Stimulated activated naive CD8-positive, alpha-beta T cell treated with anti-CD3 and anti-CD28 coated beads, Interleukin-15, amount 100 ng/mL, for 72 hours (primary cell): ENCODE measurements around the gene MADCAM1.

ENCODE experiments used
- ATAC-seq: fragments of 150-1000 bp; cut with Tn5 transposase; 2 replicates; pipeline ENCODE4 v1.10.0; 2021; ENCODE audit warnings: mild to moderate bottlenecking, moderate library complexity
- DNase-seq, 2 donors: peaks; one replicate each; pipeline ENCODE4 v3.0.0; 2021 to 2022
- H3K27ac Mint-ChIP-seq, 2 donors: one replicate each; pipeline ENCODE4 v1.8.0; 2022; ENCODE audit warnings: mild to moderate bottlenecking in 2 of 2, mixed read lengths in 2 of 2, moderate library complexity in 2 of 2
- H3K27me3 Mint-ChIP-seq: one replicate; pipeline ENCODE4 v1.8.0; 2022; ENCODE audit warnings: mixed read lengths
- H3K4me1 Mint-ChIP-seq: one replicate; pipeline ENCODE4 v1.8.0; 2022; ENCODE audit warnings: mild to moderate bottlenecking, mixed read lengths
- H3K4me3 Mint-ChIP-seq, 2 donors: one replicate each; pipeline ENCODE4 v1.8.0; 2022; ENCODE audit warnings: mild to moderate bottlenecking in 2 of 2, mixed read lengths in 2 of 2, moderate library complexity in 1 of 2
- H3K9me3 Mint-ChIP-seq, 2 donors: one replicate each; pipeline ENCODE4 v1.8.0; 2022; ENCODE audit warnings: mixed read lengths in 2 of 2

The MADCAM1 gene

GRCh38 chr19:460877-461720, 35.2 kb upstream of the MADCAM1 start, which contains the start of gene SHC2:
Gene SHC2 (minus strand): TSS chr19:461033. CDS start chr19:460996, 37 bp downstream.
- Mint-ChIP-seq H3K27ac (no peak within 1 kb of the TSS), H3K4me3 (peak within 1 kb of the TSS; percentile 59 to 83), H3K4me1 (peaks cover 6% of the 10 kb centered on the region), H3K9me3 (peaks cover 6 to 14% of the 10 kb centered on the region in 2 donors), H3K27me3 (peaks cover 28% of the 10 kb centered on the region)
- no peak for ATAC-seq
- DNase-seq: no peak

GRCh38 chr19:461721-462551, 34.4 kb upstream of the MADCAM1 start:
- Mint-ChIP-seq H3K9me3 (peaks cover 6 to 14% of the 10 kb centered on the region in 2 donors), H3K27ac (no peak overlapping the region), H3K4me3 (peak overlapping the region; percentile 59 to 83), H3K27me3 (peaks cover 28% of the 10 kb centered on the region), H3K4me1 (peaks cover 6% of the 10 kb centered on the region)
- DNase-seq (no peak), ATAC-seq (peak; percentile 22)

GRCh38 chr19:463483-464207, 32.6 kb upstream of the MADCAM1 start:
- Mint-ChIP-seq H3K4me3 (no peak overlapping the region), H3K27ac (no peak overlapping the region), H3K9me3 (peaks cover 6 to 14% of the 10 kb centered on the region in 2 donors)

GRCh38 chr19:464208-464545, 32.1 kb upstream of the MADCAM1 start:
- ATAC-seq (no peak), DNase-seq (no peak)
- Mint-ChIP-seq H3K9me3 (peaks cover 6 to 14% of the 10 kb centered on the region in 2 donors), H3K27me3 (peaks cover 28% of the 10 kb centered on the region), H3K4me3 (no peak overlapping the region), H3K4me1 (peaks cover 6% of the 10 kb centered on the region), H3K27ac (no peak overlapping the region)

More at GRCh38 chr19:463483-464207, 32.6 kb upstream of the MADCAM1 start:
- Mint-ChIP-seq H3K4me1 (peaks cover 6% of the 10 kb centered on the region), H3K27me3 (peaks cover 28% of the 10 kb centered on the region)
- ATAC-seq (no peak), DNase-seq (no peak)

GRCh38 chr19:465056-465816, 31.1 kb upstream of the MADCAM1 start:
- no peak overlapping the region for H3K4me3 Mint-ChIP-seq

GRCh38 chr19:467554-467953, 28.7 kb upstream of the MADCAM1 start:
- ATAC-seq (peak; percentile 26), DNase-seq (no peak)
- no peak overlapping the region for H3K4me3 Mint-ChIP-seq
- H3K27ac Mint-ChIP-seq: no peak overlapping the region
- H3K9me3 Mint-ChIP-seq: peaks cover 6 to 14% of the 10 kb centered on the region in 2 donors
- H3K4me1 Mint-ChIP-seq: no peaks in the 10 kb centered on the region
- H3K27me3 Mint-ChIP-seq: peaks cover 7% of the 10 kb centered on the region

More at GRCh38 chr19:465056-465816, 31.1 kb upstream of the MADCAM1 start:
- no peak for DNase-seq
- peaks cover 20% of the 10 kb centered on the region for H3K27me3 Mint-ChIP-seq
- H3K4me1 Mint-ChIP-seq: peaks cover 6% of the 10 kb centered on the region
- no peak overlapping the region for H3K27ac Mint-ChIP-seq
- H3K9me3 Mint-ChIP-seq: peaks cover 6 to 14% of the 10 kb centered on the region in 2 donors
- ATAC-seq: no peak

- ATAC-seq: no peak
- Mint-ChIP-seq H3K27ac (no peak overlapping the region), H3K4me1 (no peaks in the 10 kb centered on the region), H3K4me3 (no peak overlapping the region), H3K27me3 (no peaks in the 10 kb centered on the region), H3K9me3 (peaks cover 6 to 14% of the 10 kb centered on the region in 2 donors)
- no peak for DNase-seq
These were observed 27.6 kb upstream of the MADCAM1 start for GRCh38 chr19:468587-469256.

- DNase-seq (no peak), ATAC-seq (no peak)
- Mint-ChIP-seq H3K4me1 (no peaks in the 10 kb centered on the region), H3K27me3 (no peaks in the 10 kb centered on the region), H3K27ac (no peak overlapping the region), H3K9me3 (peaks cover 1 to 7% of the 10 kb centered on the region in 2 donors), H3K4me3 (no peak overlapping the region)
These were observed 26.5 kb upstream of the MADCAM1 start for GRCh38 chr19:469833-470232.

GRCh38 chr19:470701-471100, 25.6 kb upstream of the MADCAM1 start:
- H3K9me3 Mint-ChIP-seq: no peaks in the 10 kb centered on the region
- no peak overlapping the region for H3K27ac Mint-ChIP-seq
- ATAC-seq (no peak), DNase-seq (no peak)
- H3K4me3 Mint-ChIP-seq: no peak overlapping the region
- H3K4me1 Mint-ChIP-seq: no peaks in the 10 kb centered on the region
- no peaks in the 10 kb centered on the region for H3K27me3 Mint-ChIP-seq

- Mint-ChIP-seq H3K9me3 (no peaks in the 10 kb centered on the region), H3K4me3 (no peak overlapping the region), H3K27me3 (no peaks in the 10 kb centered on the region), H3K4me1 (no peaks in the 10 kb centered on the region), H3K27ac (no peak overlapping the region)
- DNase-seq (no peak), ATAC-seq (no peak)
These were observed 24.1 kb upstream of the MADCAM1 start for GRCh38 chr19:472005-472858.

GRCh38 chr19:474126-475078, 21.9 kb upstream of the MADCAM1 start:
- DNase-seq (no peak), ATAC-seq (peak; percentile 45)
- Mint-ChIP-seq H3K4me1 (no peaks in the 10 kb centered on the region), H3K4me3 (no peak overlapping the region), H3K27ac (no peak overlapping the region), H3K27me3 (peaks cover 9% of the 10 kb centered on the region), H3K9me3 (no peaks in the 10 kb centered on the region)

- Mint-ChIP-seq H3K27me3 (peaks cover 9% of the 10 kb centered on the region), H3K9me3 (peaks cover 4 to 9% of the 10 kb centered on the region in 2 donors), H3K27ac (no peak overlapping the region), H3K4me1 (peaks cover 8% of the 10 kb centered on the region), H3K4me3 (no peak overlapping the region)
- DNase-seq (no peak), ATAC-seq (peak; percentile 42)
These were observed 20.9 kb upstream of the MADCAM1 start for GRCh38 chr19:475360-475759.
